Stomach (tissue), 4 donors: Measurements from ENCODE around the gene PTX3.

Experiments
- EP300 ChIP-seq: sonication (generic); formaldehyde crosslinking; IDR thresholded peaks from one replicate; pipeline ENCODE4 v1.6.1; 2017; ENCODE audit warnings: antibody characterized with exemption
- POLR2A ChIP-seq, 4 donors: fragments of 450-650 bp; IDR thresholded peaks; one replicate each; pipeline ENCODE4 v1.6.1; 2016; ENCODE audit warnings: antibody characterized with exemption in 4 of 4, control low read depth in 2 of 4, mild to moderate bottlenecking in 1 of 4, moderate library complexity in 1 of 4
- POLR2AphosphoS5 ChIP-seq, 3 donors: sonication (generic); formaldehyde crosslinking; IDR thresholded peaks; one replicate each; pipeline ENCODE4 v1.6.1; 2016; ENCODE audit warnings: antibody characterized with exemption in 3 of 3
- TF ChIP-seq, protein P1 (sequence below), 7 experiments: fragments of 450-650 bp in 4 of 7; fragments of 200-600 bp in 3 of 7; sonication (generic) in 3 of 7; IDR thresholded peaks; one replicate each; pipeline ENCODE4 v1.5.1; 2016 to 2019; ENCODE audit warnings: antibody characterized with exemption in 7 of 7, control low read depth in 2 of 7, mild to moderate bottlenecking in 1 of 7

GRCh38 chr3:157469561-157470294 lies 33.1 kb downstream of the PTX3 start:
- TF ChIP-seq, protein P1, sequence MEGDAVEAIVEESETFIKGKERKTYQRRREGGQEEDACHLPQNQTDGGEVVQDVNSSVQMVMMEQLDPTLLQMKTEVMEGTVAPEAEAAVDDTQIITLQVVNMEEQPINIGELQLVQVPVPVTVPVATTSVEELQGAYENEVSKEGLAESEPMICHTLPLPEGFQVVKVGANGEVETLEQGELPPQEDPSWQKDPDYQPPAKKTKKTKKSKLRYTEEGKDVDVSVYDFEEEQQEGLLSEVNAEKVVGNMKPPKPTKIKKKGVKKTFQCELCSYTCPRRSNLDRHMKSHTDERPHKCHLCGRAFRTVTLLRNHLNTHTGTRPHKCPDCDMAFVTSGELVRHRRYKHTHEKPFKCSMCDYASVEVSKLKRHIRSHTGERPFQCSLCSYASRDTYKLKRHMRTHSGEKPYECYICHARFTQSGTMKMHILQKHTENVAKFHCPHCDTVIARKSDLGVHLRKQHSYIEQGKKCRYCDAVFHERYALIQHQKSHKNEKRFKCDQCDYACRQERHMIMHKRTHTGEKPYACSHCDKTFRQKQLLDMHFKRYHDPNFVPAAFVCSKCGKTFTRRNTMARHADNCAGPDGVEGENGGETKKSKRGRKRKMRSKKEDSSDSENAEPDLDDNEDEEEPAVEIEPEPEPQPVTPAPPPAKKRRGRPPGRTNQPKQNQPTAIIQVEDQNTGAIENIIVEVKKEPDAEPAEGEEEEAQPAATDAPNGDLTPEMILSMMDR (IDR thresholded peaks at IDR 0.05), result no peak
- no peak for TF ChIP-seq POLR2AphosphoS5 (IDR thresholded peaks at IDR 0.05)
- TF ChIP-seq POLR2A (IDR thresholded peaks at IDR 0.05), result no peak
- TF ChIP-seq EP300, result no peak
